VCaP (cell line): ENCODE data around the gene CRYBG2.

Experiments
- H3K27ac ChIP-seq: fragments of 450-650 bp; 2 replicates; pipeline ENCODE4 v1.5.1; 2017
- TF ChIP-seq, protein P1 (sequence below): fragments of 450-650 bp; conservative IDR thresholded peaks from 2 replicates; pipeline ENCODE4 v1.5.1; 2017; ENCODE audit warnings: mild to moderate bottlenecking, moderate library complexity

CRYBG2 gene

GRCh38 chr1:26360807-26361604 is 7.1 kb upstream of the CRYBG2 start:
- TF ChIP-seq, protein P1, sequence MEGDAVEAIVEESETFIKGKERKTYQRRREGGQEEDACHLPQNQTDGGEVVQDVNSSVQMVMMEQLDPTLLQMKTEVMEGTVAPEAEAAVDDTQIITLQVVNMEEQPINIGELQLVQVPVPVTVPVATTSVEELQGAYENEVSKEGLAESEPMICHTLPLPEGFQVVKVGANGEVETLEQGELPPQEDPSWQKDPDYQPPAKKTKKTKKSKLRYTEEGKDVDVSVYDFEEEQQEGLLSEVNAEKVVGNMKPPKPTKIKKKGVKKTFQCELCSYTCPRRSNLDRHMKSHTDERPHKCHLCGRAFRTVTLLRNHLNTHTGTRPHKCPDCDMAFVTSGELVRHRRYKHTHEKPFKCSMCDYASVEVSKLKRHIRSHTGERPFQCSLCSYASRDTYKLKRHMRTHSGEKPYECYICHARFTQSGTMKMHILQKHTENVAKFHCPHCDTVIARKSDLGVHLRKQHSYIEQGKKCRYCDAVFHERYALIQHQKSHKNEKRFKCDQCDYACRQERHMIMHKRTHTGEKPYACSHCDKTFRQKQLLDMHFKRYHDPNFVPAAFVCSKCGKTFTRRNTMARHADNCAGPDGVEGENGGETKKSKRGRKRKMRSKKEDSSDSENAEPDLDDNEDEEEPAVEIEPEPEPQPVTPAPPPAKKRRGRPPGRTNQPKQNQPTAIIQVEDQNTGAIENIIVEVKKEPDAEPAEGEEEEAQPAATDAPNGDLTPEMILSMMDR, result no peak
- no peak overlapping the region for H3K27ac ChIP-seq

DNA sequence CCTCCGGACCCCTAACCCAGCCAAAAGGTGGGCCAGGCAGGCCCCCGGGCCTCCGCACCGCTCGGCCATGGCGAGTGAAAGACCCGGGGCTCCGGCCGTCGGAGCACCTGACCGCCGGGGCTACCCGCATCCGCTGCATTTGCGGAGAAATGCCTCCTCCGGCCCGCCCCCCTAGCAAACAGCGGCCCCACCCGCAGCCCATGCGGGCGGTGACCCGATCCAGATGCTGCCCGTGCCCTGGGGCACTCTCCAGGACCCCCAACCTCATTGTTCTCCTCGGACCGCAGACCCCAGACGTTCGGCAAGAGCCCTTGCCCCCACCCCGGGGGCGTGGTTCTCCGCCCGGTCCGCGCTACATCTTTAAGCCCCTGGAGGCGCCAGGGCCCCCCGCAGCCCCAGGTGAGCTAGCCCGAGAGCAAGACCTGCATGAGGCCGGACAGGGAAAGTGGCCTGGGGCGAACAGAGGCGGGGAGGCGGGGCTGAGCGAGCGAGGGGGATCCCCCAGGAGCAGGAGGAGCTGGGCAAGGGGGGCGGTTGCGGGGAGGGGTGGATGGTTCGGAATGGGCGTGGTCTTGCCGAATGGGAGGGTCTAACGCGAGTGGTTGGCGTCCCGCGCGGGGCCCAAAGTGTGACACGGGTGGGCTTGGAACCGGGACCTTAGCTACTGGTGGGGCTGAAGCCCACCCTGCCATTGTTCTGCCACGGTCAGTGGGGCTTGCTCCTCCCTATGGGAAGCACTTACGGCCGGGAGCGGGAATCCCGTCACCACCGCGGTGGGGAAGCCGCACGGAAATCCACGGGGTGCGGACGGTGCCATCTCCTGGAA is 6.3 kb upstream of the CRYBG2 start:
- TF ChIP-seq, protein P1, result no peak
- no peak overlapping the region for H3K27ac ChIP-seq

DNA sequence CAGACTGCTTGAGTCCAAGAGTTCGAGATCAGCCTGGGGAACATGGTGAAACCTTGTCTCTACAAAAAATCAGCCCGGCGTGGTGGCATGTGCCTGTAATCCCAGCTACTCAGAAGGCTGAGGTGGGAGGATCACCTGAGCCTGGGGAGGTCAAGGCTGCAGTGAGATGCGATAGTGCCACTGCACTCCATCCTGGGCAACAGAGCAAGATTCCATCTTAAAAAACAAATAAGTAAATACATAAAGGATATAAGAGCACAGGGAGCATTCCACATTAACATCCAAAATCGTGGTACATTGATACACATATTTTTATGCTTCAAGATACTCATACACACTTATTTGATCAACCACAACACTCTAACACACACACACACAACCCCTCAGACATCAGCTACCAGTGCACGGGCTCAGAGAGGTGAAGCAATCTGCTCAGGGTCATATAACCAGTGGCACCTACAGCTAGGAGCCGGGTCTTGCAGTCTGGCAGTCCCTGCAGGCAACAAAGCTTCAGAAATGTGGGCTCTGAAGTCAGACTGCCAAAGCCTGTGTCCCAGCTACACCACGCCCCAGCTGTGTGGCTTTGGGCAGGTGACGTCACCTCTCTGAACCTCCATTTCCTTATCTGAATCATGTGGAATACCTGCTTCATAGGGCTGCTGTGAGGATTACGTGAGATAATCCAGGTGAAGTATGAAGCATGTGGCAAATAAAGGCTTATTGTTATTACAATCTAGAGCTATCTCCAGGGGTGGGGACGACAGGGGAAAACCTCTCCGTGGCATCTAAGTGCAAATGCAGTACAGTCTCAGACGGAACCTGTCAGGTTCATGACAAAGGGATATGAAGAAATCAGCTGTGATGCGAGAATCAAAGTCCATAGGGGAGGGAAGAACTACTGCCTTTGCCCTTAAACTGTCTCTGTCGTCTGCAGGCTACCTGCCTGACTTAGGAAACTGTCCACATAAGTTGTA is 4.8 kb upstream of the CRYBG2 start:
- TF ChIP-seq, protein P1, result no peak
- no peak overlapping the region for H3K27ac ChIP-seq

GRCh38 chr1:26357121-26357602 is 3.2 kb upstream of the CRYBG2 start:
- no peak overlapping the region for H3K27ac ChIP-seq

GRCh38 chr1:26356106-26356505 is 2.2 kb upstream of the CRYBG2 start:
- TF ChIP-seq, protein P1, result no peak
- H3K27ac ChIP-seq, result no peak overlapping the region

More at GRCh38 chr1:26357121-26357602, 3.2 kb upstream of the CRYBG2 start:
- TF ChIP-seq, protein P1, result no peak

DNA sequence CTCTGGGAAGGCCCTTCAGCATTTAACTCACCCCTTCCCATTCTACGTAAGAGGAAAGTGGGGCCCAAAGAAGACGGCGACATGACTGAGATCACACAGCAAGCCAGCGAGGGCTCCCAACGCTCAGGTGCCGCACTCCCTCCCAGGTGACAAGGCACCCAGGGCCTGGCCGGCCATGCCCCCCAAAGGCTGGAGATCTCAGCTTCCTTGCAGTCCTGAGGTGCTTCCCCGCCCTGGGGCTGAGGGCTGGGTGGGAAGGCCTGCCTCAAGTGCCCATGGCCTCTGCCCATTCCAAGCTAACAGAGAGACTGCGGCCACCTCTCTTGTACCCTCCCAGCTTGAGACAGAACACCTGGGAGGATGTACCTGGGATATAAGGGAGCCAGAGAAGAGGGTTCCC is 1.0 kb upstream of the CRYBG2 start:
- peak overlapping the region; percentile 53; the same call in 1 of the 2 replicates for H3K27ac ChIP-seq
- TF ChIP-seq, protein P1, result no peak
